ENCODE results near the gene RAB11A.

RAB11A gene

GRCh38 chr15:65916664-65917406, 47.5 kb downstream of the RAB11A start:
- peak in 1 of 3 experiments; percentile 9 for DNase-seq (ENCODE audit: low read depth in 3 of 3)

GRCh38 chr15:65917407-65917756, 48.1 kb downstream of the RAB11A start:
- no peak for DNase-seq (ENCODE audit: low read depth in 3 of 3)

GRCh38 chr15:65917936-65918335, 48.6 kb downstream of the RAB11A start:
- DNase-seq (ENCODE audit: low read depth in 3 of 3): no peak

GRCh38 chr15:65918357-65918920, 49.1 kb downstream of the RAB11A start:
- DNase-seq (ENCODE audit: low read depth in 3 of 3): no peak

- no peak for DNase-seq (ENCODE audit: low read depth in 3 of 3)
These were observed 49.7 kb downstream of the RAB11A start for GRCh38 chr15:65918945-65919344.

- DNase-seq (ENCODE audit: low read depth in 3 of 3): no peak
These were observed 50.1 kb downstream of the RAB11A start for GRCh38 chr15:65919353-65919752.

GRCh38 chr15:65920121-65920520, 50.8 kb downstream of the RAB11A start:
- DNase-seq (ENCODE audit: low read depth in 3 of 3): no peak

GRCh38 chr15:65920825-65921309, 51.6 kb downstream of the RAB11A start:
- no peak for DNase-seq (ENCODE audit: low read depth in 3 of 3)

- DNase-seq (ENCODE audit: low read depth in 3 of 3): no peak
These were observed 52.5 kb downstream of the RAB11A start for GRCh38 chr15:65921780-65922179.

GRCh38 chr15:65922621-65923020, 53.3 kb downstream of the RAB11A start:
- no peak for DNase-seq (ENCODE audit: low read depth in 3 of 3)

- DNase-seq (ENCODE audit: low read depth in 3 of 3): no peak
These were observed 54.0 kb downstream of the RAB11A start for GRCh38 chr15:65923264-65923663.

GRCh38 chr15:65924004-65924403, 54.7 kb downstream of the RAB11A start:
- no peak for DNase-seq (ENCODE audit: low read depth in 3 of 3)

- DNase-seq (ENCODE audit: low read depth in 3 of 3): no peak
These were observed 56.0 kb downstream of the RAB11A start for GRCh38 chr15:65925338-65925737.

GRCh38 chr15:65926459-65926858, 57.2 kb downstream of the RAB11A start:
- DNase-seq (ENCODE audit: low read depth in 3 of 3): no peak

- no peak for DNase-seq (ENCODE audit: low read depth in 3 of 3)
These were observed 57.6 kb downstream of the RAB11A start for GRCh38 chr15:65926899-65927298.

GRCh38 chr15:65927545-65927944, 58.3 kb downstream of the RAB11A start:
- no peak for DNase-seq (ENCODE audit: low read depth in 3 of 3)

GRCh38 chr15:65929573-65929972, 60.3 kb downstream of the RAB11A start:
- DNase-seq (ENCODE audit: low read depth in 3 of 3): no peak

- no peak for DNase-seq (ENCODE audit: low read depth in 3 of 3)
These were observed 60.8 kb downstream of the RAB11A start for GRCh38 chr15:65930134-65930533.

GRCh38 chr15:65931221-65931620, 61.9 kb downstream of the RAB11A start:
- DNase-seq (ENCODE audit: low read depth in 3 of 3): no peak

GRCh38 chr15:65935391-65935790, 66.1 kb downstream of the RAB11A start:
- no peak for DNase-seq (ENCODE audit: low read depth in 3 of 3)

- no peak for DNase-seq (ENCODE audit: low read depth in 3 of 3)
These were observed 67.0 kb downstream of the RAB11A start for GRCh38 chr15:65936282-65936681.

GRCh38 chr15:65937054-65937453, 67.8 kb downstream of the RAB11A start:
- no peak for DNase-seq (ENCODE audit: low read depth in 3 of 3)

- no peak for DNase-seq (ENCODE audit: low read depth in 3 of 3)
These were observed 68.2 kb downstream of the RAB11A start for GRCh38 chr15:65937476-65937875.

- no peak for DNase-seq (ENCODE audit: low read depth in 3 of 3)
These were observed 69.3 kb downstream of the RAB11A start for GRCh38 chr15:65938604-65939003.

Data from stimulated activated CD4-positive, alpha-beta T cell treated with anti-CD3 and anti-CD28 coated beads, TNF-alpha, amount 100 ng/mL, for 4 hours (primary cell).